Measurements from ENCODE around the gene DLAT.
"Not testable (repeated sequence)": the region's sequence is repeated elsewhere in the genome, so short reads cannot be mapped to it uniquely, and the experiment has no call there.

Gene DLAT

GRCh38 chr11:112004389-112004788 lies 20.8 kb upstream of the DLAT start:
- no peak for DNase-seq

GRCh38 chr11:112005422-112006094 lies 19.6 kb upstream of the DLAT start:
- no peak for DNase-seq

GRCh38 chr11:112006095-112006441 lies 19.1 kb upstream of the DLAT start:
- DNase-seq = not testable (repeated sequence)

GRCh38 chr11:112011451-112011850 lies 13.8 kb upstream of the DLAT start:
- not testable (repeated sequence) for DNase-seq

- DNase-seq = no peak
These were observed 12.3 kb upstream of the DLAT start for GRCh38 chr11:112012874-112013273.

GRCh38 chr11:112013497-112014164 lies 11.6 kb upstream of the DLAT start:
- no peak for DNase-seq

- DNase-seq = no peak
These were observed 9.0 kb upstream of the DLAT start for GRCh38 chr11:112016088-112016764.

- DNase-seq = no peak
These were observed 8.3 kb upstream of the DLAT start for GRCh38 chr11:112016765-112017376.

GRCh38 chr11:112017538-112017937 lies 7.7 kb upstream of the DLAT start:
- no peak for DNase-seq

GRCh38 chr11:112019066-112019465 lies 6.1 kb upstream of the DLAT start:
- DNase-seq = no peak

GRCh38 chr11:112023104-112023503 lies 2.1 kb upstream of the DLAT start:
- no peak for DNase-seq

GRCh38 chr11:112024178-112024772 lies 933 bp upstream of the DLAT start:
- peak in 1 of 58 donors; percentile 2 for DNase-seq

- DNase-seq = peak in 3 of 58 donors; percentile 5 to 39 (median 35)
These were observed 499 bp downstream of the DLAT start for GRCh38 chr11:112025707-112026106.

GRCh38 chr11:112026784-112027410 lies 1.7 kb downstream of the DLAT start:
- not testable (repeated sequence) for DNase-seq

GRCh38 chr11:112029460-112029859 lies 4.3 kb downstream of the DLAT start:
- DNase-seq = no peak

- no peak for DNase-seq
These were observed 8.7 kb downstream of the DLAT start for GRCh38 chr11:112033902-112034301.

- no peak for DNase-seq
These were observed 12.3 kb downstream of the DLAT start for GRCh38 chr11:112037527-112037926.

GRCh38 chr11:112042161-112042960 lies 17.2 kb downstream of the DLAT start:
- DNase-seq = no peak

GRCh38 chr11:112042961-112043304 lies 17.7 kb downstream of the DLAT start:
- no peak for DNase-seq

- no peak for DNase-seq
These were observed 19.8 kb downstream of the DLAT start for GRCh38 chr11:112044961-112045360.
